Measurements from ENCODE around the gene FOXO6. TPM values are rescaled to one million over a fixed set of nuclear protein-coding genes. Genes with fewer than 3 reads are reported as not detected.
A peak's percentile ranks its signal among the peaks of the same experiment; 100 is the strongest.

Gene FOXO6
- total RNA-seq, 2 experiments from 2014 or later, result 0.19 to 0.34 TPM

GRCh38 chr1:41378999-41379737 is 17.9 kb downstream of the FOXO6 start:
- Mint-ChIP-seq H3K27me3 (peaks cover 55% of the 10 kb centered on the region), H3K27ac (no peak overlapping the region), H3K9me3 (no peaks in the 10 kb centered on the region), H3K4me1 (peaks cover 8% of the 10 kb centered on the region), H3K4me3 (no peak overlapping the region), H3K36me3 (no peaks in the 10 kb centered on the region)
- no peak for DNase-seq

- no peak for DNase-seq
- Mint-ChIP-seq H3K27ac (no peak overlapping the region), H3K4me3 (no peak overlapping the region), H3K36me3 (no peaks in the 10 kb centered on the region), H3K9me3 (no peaks in the 10 kb centered on the region), H3K4me1 (peaks cover 8% of the 10 kb centered on the region), H3K27me3 (peaks cover 60% of the 10 kb centered on the region)
Observed at GRCh38 chr1:41379738-41380130, 18.5 kb downstream of the FOXO6 start.

- Mint-ChIP-seq H3K9me3 (no peaks in the 10 kb centered on the region), H3K27me3 (peaks cover 65% of the 10 kb centered on the region), H3K4me3 (no peak overlapping the region), H3K27ac (no peak overlapping the region), H3K36me3 (no peaks in the 10 kb centered on the region), H3K4me1 (peaks cover 8% of the 10 kb centered on the region)
- no peak for DNase-seq
Observed at GRCh38 chr1:41380195-41380594, 19.0 kb downstream of the FOXO6 start.

GRCh38 chr1:41380979-41381691 is 19.9 kb downstream of the FOXO6 start:
- Mint-ChIP-seq H3K4me3 (peak overlapping the region; percentile 70), H3K27me3 (peaks cover 59% of the 10 kb centered on the region), H3K36me3 (no peaks in the 10 kb centered on the region), H3K27ac (no peak overlapping the region), H3K4me1 (peaks cover 8% of the 10 kb centered on the region), H3K9me3 (no peaks in the 10 kb centered on the region)
- peak; percentile 38 for DNase-seq

- peaks cover 8% of the 10 kb centered on the region for H3K4me1 Mint-ChIP-seq
- no peak overlapping the region for H3K27ac Mint-ChIP-seq
- H3K27me3 Mint-ChIP-seq, result peaks cover 64% of the 10 kb centered on the region
- H3K9me3 Mint-ChIP-seq, result no peaks in the 10 kb centered on the region
- no peaks in the 10 kb centered on the region for H3K36me3 Mint-ChIP-seq
- peak overlapping the region; percentile 70 for H3K4me3 Mint-ChIP-seq
- peak; percentile 52 for DNase-seq
Observed at GRCh38 chr1:41381692-41382479, 20.7 kb downstream of the FOXO6 start.

GRCh38 chr1:41382480-41383090 is 21.4 kb downstream of the FOXO6 start:
- Mint-ChIP-seq H3K9me3 (no peaks in the 10 kb centered on the region), H3K27ac (no peak overlapping the region), H3K4me1 (peaks cover 8% of the 10 kb centered on the region), H3K4me3 (peak overlapping the region; percentile 48), H3K36me3 (no peaks in the 10 kb centered on the region), H3K27me3 (peaks cover 68% of the 10 kb centered on the region)
- DNase-seq, result no peak

GRCh38 chr1:41383094-41383852 is 22.0 kb downstream of the FOXO6 start:
- H3K27ac Mint-ChIP-seq, result no peak overlapping the region
- H3K4me3 Mint-ChIP-seq, result peak overlapping the region; percentile 48
- peak; percentile 24 for DNase-seq

GRCh38 chr1:41384579-41384978 is 23.3 kb downstream of the FOXO6 start:
- Mint-ChIP-seq H3K27me3 (peaks cover 58% of the 10 kb centered on the region), H3K4me1 (peaks cover 8% of the 10 kb centered on the region), H3K9me3 (no peaks in the 10 kb centered on the region), H3K27ac (no peak overlapping the region), H3K36me3 (no peaks in the 10 kb centered on the region), H3K4me3 (no peak overlapping the region)
- no peak for DNase-seq

More at GRCh38 chr1:41383094-41383852, 22.0 kb downstream of the FOXO6 start:
- Mint-ChIP-seq H3K9me3 (no peaks in the 10 kb centered on the region), H3K36me3 (no peaks in the 10 kb centered on the region), H3K4me1 (peaks cover 8% of the 10 kb centered on the region), H3K27me3 (peaks cover 69% of the 10 kb centered on the region)

GRCh38 chr1:41385398-41386195 is 24.4 kb downstream of the FOXO6 start:
- Mint-ChIP-seq H3K4me1 (peaks cover 8% of the 10 kb centered on the region), H3K27me3 (peaks cover 49% of the 10 kb centered on the region), H3K36me3 (no peaks in the 10 kb centered on the region), H3K27ac (no peak overlapping the region), H3K4me3 (no peak overlapping the region), H3K9me3 (no peaks in the 10 kb centered on the region)
- DNase-seq, result no peak

- Mint-ChIP-seq H3K27me3 (peaks cover 43% of the 10 kb centered on the region), H3K27ac (no peak overlapping the region), H3K36me3 (no peaks in the 10 kb centered on the region), H3K4me3 (no peak overlapping the region), H3K9me3 (no peaks in the 10 kb centered on the region), H3K4me1 (peaks cover 8% of the 10 kb centered on the region)
- no peak for DNase-seq
Observed at GRCh38 chr1:41386196-41386663, 25.0 kb downstream of the FOXO6 start.

GRCh38 chr1:41387667-41388091 is 26.4 kb downstream of the FOXO6 start:
- Mint-ChIP-seq H3K27ac (no peak overlapping the region), H3K4me1 (peaks cover 5% of the 10 kb centered on the region), H3K27me3 (peaks cover 39% of the 10 kb centered on the region), H3K36me3 (no peaks in the 10 kb centered on the region), H3K4me3 (no peak overlapping the region), H3K9me3 (no peaks in the 10 kb centered on the region)
- no peak for DNase-seq

- H3K9me3 Mint-ChIP-seq, result no peaks in the 10 kb centered on the region
- H3K36me3 Mint-ChIP-seq, result no peaks in the 10 kb centered on the region
- peaks cover 31% of the 10 kb centered on the region for H3K27me3 Mint-ChIP-seq
- H3K27ac Mint-ChIP-seq, result no peak overlapping the region
- H3K4me1 Mint-ChIP-seq, result peaks cover 2% of the 10 kb centered on the region
- no peak overlapping the region for H3K4me3 Mint-ChIP-seq
- DNase-seq, result no peak
Observed at GRCh38 chr1:41388510-41388909, 27.3 kb downstream of the FOXO6 start.

GRCh38 chr1:41389009-41389408 is 27.8 kb downstream of the FOXO6 start:
- Mint-ChIP-seq H3K27me3 (peaks cover 27% of the 10 kb centered on the region), H3K9me3 (no peaks in the 10 kb centered on the region), H3K4me1 (no peaks in the 10 kb centered on the region), H3K4me3 (no peak overlapping the region), H3K36me3 (no peaks in the 10 kb centered on the region), H3K27ac (no peak overlapping the region)
- DNase-seq, result no peak
